Tibial nerve (tissue), 4 donors: ENCODE results near the gene MAP3K14. TPM values are rescaled to one million over a fixed set of nuclear protein-coding genes. Genes with fewer than 3 reads are reported as not detected.
A peak's percentile ranks its signal among the peaks of the same experiment; 100 is the strongest.

Source experiments
- DNase-seq, 2 donors: peaks; one replicate each; pipeline ENCODE4 v3.0.0-alpha.2; 2019; ENCODE audit warnings: low spot score in 2 of 2
- H3K27ac ChIP-seq, 4 donors: fragments of 200-600 bp; sonication (generic) in 3 of 4; one replicate each; pipeline ENCODE4 v1.5.1; 2017 to 2019; ENCODE audit warnings: mild to moderate bottlenecking in 1 of 4
- H3K27me3 ChIP-seq, 2 donors: fragments of 200-600 bp; sonication (generic) in 1 of 2; one replicate each; pipeline versions ENCODE4 v1.5.1 to v1.6.0; 2017 to 2019
- H3K36me3 ChIP-seq, 3 donors: fragments of 200-600 bp; sonication (generic); one replicate each; pipeline ENCODE4 v1.5.1; 2018 to 2019
- H3K4me1 ChIP-seq, 4 donors: fragments of 200-600 bp; sonication (generic) in 3 of 4; one replicate each; pipeline ENCODE4 v1.5.1; 2017 to 2019
- H3K4me3 ChIP-seq, 4 donors: fragments of 200-600 bp; sonication (generic) in 3 of 4; one replicate each; pipeline ENCODE4 v1.5.1; 2017 to 2019; ENCODE audit warnings: mild to moderate bottlenecking in 1 of 4, moderate library complexity in 1 of 4
- H3K9me3 ChIP-seq, 4 donors: fragments of 200-600 bp; sonication (generic) in 3 of 4; one replicate each; pipeline ENCODE4 v1.5.1; 2017 to 2019
- EP300 ChIP-seq, 2 donors: sonication (generic); formaldehyde crosslinking; IDR thresholded peaks; one replicate each; pipeline ENCODE4 v1.6.1; 2017; ENCODE audit warnings: antibody characterized with exemption in 2 of 2, mild to moderate bottlenecking in 1 of 2
- POLR2A ChIP-seq, 2 donors: fragments of 450-650 bp; IDR thresholded peaks; one replicate each; pipeline ENCODE4 v1.6.1; 2017; ENCODE audit warnings: antibody characterized with exemption in 2 of 2, mild to moderate bottlenecking in 2 of 2, moderate library complexity in 2 of 2
- WGBS, 2 donors: methylation state at CpG; one replicate each; pipeline ENCODE4 v1.1.5; 2018; 5-methylcytosine and 5-hydroxymethylcytosine counted together
- total RNA-seq, 4 donors: library from RNA; depleted of rRNA; stranded (reverse); fragments of >200 nt; gene quantifications; one replicate each; pipeline ENCODE4 v1.1.0, GENCODE V29; 2016
- TF ChIP-seq, protein P1 (sequence below), 5 experiments: fragments of 200-600 bp in 3 of 5; fragments of 450-650 bp in 2 of 5; sonication (generic) in 3 of 5; IDR thresholded peaks; one replicate each; pipeline ENCODE4 v1.5.1; 2016 to 2019; ENCODE audit warnings: antibody characterized with exemption in 5 of 5, mild to moderate bottlenecking in 3 of 5, moderate library complexity in 2 of 5

Gene MAP3K14
- total RNA-seq, 4 donors from 2014 or later: 9.6 to 15.6 (median 13.3) TPM

DNA sequence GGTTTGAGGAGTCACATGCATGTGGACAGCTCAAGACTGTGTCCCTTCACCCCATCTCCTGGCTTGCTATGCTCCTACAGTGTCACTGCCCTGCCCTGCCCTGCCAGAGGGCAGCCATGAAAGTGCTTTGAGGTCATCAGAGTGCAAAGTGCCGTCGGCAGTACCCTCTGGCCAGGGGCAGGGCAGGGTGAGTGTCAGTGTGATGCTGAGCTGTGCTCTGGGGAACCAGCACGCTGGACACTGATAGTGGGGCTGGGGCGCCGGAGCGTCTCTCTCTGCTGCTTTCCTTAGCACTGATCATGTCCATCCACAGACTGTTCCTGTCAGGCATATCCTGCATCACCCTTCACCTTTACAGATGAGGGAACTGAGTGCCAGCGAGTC is 53.4 kb downstream of the MAP3K14 start:
- Histone ChIP-seq H3K4me3 (no peak overlapping the region), H3K36me3 (peaks cover 0 to 55% (median 23%) of the 10 kb centered on the region in 3 donors), H3K9me3 (no peaks in the 10 kb centered on the region), H3K4me1 (peaks cover 0 to 25% (median 10%) of the 10 kb centered on the region in 4 donors), H3K27ac (peak overlapping the region in 2 of 4 donors; percentile 20 to 60), H3K27me3 (no peaks in the 10 kb centered on the region)
- 67 to 72% methylated on average over 7 of the region's 7 CpGs for WGBS, 2 donors
- no peak for DNase-seq
- TF ChIP-seq POLR2A (IDR thresholded peaks at IDR 0.05): no peak
- TF ChIP-seq, protein P1, sequence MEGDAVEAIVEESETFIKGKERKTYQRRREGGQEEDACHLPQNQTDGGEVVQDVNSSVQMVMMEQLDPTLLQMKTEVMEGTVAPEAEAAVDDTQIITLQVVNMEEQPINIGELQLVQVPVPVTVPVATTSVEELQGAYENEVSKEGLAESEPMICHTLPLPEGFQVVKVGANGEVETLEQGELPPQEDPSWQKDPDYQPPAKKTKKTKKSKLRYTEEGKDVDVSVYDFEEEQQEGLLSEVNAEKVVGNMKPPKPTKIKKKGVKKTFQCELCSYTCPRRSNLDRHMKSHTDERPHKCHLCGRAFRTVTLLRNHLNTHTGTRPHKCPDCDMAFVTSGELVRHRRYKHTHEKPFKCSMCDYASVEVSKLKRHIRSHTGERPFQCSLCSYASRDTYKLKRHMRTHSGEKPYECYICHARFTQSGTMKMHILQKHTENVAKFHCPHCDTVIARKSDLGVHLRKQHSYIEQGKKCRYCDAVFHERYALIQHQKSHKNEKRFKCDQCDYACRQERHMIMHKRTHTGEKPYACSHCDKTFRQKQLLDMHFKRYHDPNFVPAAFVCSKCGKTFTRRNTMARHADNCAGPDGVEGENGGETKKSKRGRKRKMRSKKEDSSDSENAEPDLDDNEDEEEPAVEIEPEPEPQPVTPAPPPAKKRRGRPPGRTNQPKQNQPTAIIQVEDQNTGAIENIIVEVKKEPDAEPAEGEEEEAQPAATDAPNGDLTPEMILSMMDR (IDR thresholded peaks at IDR 0.05): no peak
- TF ChIP-seq EP300 (IDR thresholded peaks at IDR 0.05): no peak

DNA sequence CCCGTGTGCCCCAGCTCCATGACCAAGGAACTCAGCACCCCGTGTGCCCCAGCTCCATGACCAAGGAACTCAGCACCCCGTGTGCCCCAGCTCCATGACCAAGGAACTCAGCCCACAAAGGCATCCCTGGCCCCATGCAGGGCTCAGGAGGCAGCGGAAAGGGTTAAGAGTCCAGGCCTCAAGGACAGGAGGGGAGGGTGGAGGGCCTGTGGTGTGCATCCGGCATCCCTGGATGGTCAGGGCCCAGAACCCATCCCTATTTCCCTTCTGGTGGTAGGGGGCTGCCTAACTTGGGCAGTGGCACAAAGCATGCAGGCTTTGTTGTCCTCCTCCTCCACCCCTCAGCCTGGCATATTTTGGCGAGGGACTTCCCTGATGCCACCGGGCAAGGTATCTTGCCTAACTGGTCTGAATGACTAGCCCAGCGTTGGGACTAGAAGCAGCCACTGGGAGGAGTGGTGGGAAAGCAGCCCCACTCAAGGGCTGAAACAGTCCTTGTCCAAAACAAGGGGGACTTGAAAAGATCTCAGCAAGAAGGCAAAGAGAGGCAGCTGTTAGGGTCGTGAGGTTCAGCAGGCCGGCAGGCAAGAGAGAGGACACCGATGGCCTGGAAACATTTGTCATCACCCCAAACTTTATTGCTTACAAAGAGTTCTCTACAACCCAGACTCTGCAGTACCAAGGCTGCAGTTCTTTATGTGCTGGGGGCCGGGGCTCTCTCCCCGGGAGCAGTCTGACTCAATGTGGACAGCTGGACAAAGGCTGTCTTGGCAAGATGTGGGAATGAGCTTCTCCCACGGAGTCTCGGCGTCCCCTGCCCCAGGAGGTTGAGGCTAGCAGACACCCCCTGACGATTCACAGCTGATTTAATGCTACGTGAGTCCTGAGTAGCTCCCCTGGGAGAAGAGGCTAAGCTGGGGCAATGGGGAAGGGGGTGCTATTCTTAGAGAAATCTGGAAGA is 54.0 kb downstream of the MAP3K14 start:
- no peak for TF ChIP-seq EP300 (IDR thresholded peaks at IDR 0.05)
- TF ChIP-seq POLR2A (IDR thresholded peaks at IDR 0.05): no peak
- TF ChIP-seq, protein P1 (IDR thresholded peaks at IDR 0.05): no peak
- Histone ChIP-seq H3K4me1 (peaks cover 0 to 25% (median 10%) of the 10 kb centered on the region in 4 donors), H3K27me3 (no peaks in the 10 kb centered on the region), H3K9me3 (no peaks in the 10 kb centered on the region), H3K27ac (peak overlapping the region in 3 of 4 donors; percentile 69 to 78 (median 74)), H3K4me3 (peak overlapping the region; percentile 45 to 85 (median 66)), H3K36me3 (peaks cover 0 to 49% (median 21%) of the 10 kb centered on the region in 3 donors)
- DNase-seq: no peak
- WGBS, 2 donors: 37 to 45% methylated on average over 17 to 18 of the region's 18 CpGs

DNA sequence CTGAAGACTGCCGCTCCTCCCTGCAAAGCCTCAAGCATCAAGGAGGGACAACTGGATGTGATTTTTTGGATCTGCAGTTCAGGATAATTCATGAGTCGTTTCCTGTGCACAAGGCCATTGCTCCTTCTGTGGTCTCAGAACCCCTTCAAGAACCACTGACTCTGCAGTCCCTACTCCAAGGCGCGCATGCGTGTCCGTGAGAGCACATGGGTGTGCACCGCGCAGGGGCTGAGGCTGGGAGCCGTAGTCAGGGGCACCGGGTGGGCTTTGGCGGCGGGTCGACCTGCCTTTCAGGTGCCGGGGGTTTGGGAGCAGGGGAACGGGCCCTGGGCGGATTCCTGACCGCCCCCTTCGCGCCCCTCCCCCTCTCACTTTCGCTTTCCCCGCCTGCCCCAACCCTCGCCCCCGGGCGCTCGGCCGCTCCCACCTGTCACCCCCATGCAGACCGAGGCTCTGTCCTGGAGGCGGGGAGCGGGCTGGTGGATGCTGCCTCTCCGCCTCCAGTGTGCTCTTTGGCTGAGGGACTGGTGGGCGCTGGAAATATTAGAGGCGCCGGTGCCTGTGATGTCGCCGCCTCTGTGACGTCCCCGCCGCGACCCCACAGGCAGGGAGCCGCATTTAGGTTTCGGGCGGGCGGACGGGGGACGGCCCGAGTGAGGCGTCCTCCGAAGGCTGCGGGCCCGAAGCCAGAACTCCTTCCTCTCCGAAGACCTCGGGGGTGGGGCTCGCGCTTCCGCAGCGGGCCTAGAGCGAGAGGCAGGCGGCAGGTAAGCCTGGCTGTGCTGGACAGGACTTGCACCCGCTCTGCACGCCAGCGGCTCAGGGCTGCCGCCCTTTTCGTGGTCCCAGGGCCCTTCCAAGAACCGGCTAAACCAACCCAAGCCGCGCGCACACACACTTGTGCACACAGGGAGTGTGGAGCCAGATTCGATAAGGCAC is 55.0 kb downstream of the MAP3K14 start, which contains the start of gene SPATA32:
SPATA32 (minus strand) TSS at position 518 of the 939 bp plus-strand sequence; CDS start at position 440, 78 bp downstream.
- H3K9me3 ChIP-seq: no peaks in the 10 kb centered on the region
- no peak for DNase-seq
- peaks cover 0 to 25% (median 10%) of the 10 kb centered on the region in 4 donors for H3K4me1 ChIP-seq
- H3K4me3 ChIP-seq: peak within 1 kb of the TSS; percentile 45 to 85 (median 66)
- H3K36me3 ChIP-seq: peaks cover 0 to 39% (median 19%) of the 10 kb centered on the region in 3 donors
- TF ChIP-seq POLR2A (IDR thresholded peaks at IDR 0.05): no peak
- TF ChIP-seq EP300 (IDR thresholded peaks at IDR 0.05): no peak
- TF ChIP-seq, protein P1 (IDR thresholded peaks at IDR 0.05): no peak
- peak within 1 kb of the TSS in 3 of 4 donors; percentile 69 to 78 (median 74) for H3K27ac ChIP-seq
- H3K27me3 ChIP-seq: no peaks in the 10 kb centered on the region
- WGBS, 2 donors: 4 to 5% methylated on average over 44 to 58 of the region's 68 CpGs

DNA sequence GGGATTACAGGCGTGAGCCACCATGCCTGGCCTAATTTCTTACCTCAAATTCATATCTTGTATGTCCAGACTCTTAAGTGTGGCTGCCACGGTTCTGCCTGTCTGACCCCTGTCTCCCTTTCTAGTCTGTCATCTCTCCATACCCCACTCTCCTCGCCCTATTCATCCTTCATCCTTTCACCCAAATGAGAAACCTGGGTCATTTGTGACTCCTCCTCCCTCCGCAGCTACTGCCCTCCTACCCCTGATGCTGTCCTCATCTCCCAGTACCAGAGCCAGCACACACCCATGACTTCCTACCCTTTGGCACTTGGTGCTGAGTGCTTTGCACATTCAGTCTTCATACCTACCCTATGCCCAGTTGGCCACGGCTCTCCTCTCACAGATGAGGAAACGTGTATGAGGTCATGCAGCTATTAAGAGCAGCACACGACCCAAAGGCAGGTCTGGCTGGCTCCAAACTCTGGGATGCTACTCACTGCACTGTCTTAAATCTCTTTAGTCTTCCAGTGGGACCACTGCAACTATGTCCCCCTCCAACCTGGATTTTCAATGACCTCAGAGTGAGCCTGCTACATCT is 56.5 kb downstream of the MAP3K14 start:
- 80 to 84% methylated on average over 7 of the region's 7 CpGs for WGBS, 2 donors
- DNase-seq: no peak
- Histone ChIP-seq H3K4me3 (no peak overlapping the region), H3K4me1 (peaks cover 0 to 25% (median 10%) of the 10 kb centered on the region in 4 donors), H3K27ac (no peak overlapping the region), H3K27me3 (no peaks in the 10 kb centered on the region), H3K9me3 (no peaks in the 10 kb centered on the region), H3K36me3 (peaks cover 0 to 24% (median 12%) of the 10 kb centered on the region in 3 donors)
- TF ChIP-seq, protein P1 (IDR thresholded peaks at IDR 0.05): no peak
- TF ChIP-seq POLR2A (IDR thresholded peaks at IDR 0.05) (no peak), EP300 (IDR thresholded peaks at IDR 0.05) (no peak)
